Measurements from ENCODE around the gene NODAL.

DNA sequence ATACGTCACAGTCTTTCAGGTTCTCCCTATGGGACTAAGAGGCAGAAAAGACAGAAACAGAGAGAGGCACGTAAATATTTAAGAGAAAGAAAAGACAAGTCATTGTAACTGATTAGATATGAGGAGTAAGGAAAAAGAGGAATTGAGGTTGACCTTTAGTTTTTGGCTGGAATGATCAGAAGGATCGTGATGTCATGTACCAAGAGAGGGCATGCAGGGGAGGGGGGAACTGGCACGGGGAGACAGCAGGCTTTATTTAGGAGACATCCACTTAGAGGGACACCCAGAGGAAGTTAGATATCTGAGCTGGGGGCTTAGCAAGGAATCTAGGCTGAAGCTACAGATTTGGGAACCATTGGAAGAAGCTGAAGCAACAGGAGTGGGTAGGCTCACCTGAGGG is 49.8 kb downstream of the NODAL start:
- TF ChIP-seq, protein P1, sequence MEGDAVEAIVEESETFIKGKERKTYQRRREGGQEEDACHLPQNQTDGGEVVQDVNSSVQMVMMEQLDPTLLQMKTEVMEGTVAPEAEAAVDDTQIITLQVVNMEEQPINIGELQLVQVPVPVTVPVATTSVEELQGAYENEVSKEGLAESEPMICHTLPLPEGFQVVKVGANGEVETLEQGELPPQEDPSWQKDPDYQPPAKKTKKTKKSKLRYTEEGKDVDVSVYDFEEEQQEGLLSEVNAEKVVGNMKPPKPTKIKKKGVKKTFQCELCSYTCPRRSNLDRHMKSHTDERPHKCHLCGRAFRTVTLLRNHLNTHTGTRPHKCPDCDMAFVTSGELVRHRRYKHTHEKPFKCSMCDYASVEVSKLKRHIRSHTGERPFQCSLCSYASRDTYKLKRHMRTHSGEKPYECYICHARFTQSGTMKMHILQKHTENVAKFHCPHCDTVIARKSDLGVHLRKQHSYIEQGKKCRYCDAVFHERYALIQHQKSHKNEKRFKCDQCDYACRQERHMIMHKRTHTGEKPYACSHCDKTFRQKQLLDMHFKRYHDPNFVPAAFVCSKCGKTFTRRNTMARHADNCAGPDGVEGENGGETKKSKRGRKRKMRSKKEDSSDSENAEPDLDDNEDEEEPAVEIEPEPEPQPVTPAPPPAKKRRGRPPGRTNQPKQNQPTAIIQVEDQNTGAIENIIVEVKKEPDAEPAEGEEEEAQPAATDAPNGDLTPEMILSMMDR (IDR thresholded peaks at IDR 0.05; ENCODE audit: insufficient read depth, low read length, poor library complexity, severe bottlenecking), result no peak
- TF ChIP-seq EZH2phosphoT487 (conservative IDR thresholded peaks at IDR 0.05; ENCODE audit: low read length), result no peak

All from SU-DHL-6 (cell line).